ENCODE measurements around the gene BMPR1A.
A peak's percentile ranks its signal among the peaks of the same experiment; 100 is the strongest.

BMPR1A gene

GRCh38 chr10:86954681-86955500 is 198.5 kb downstream of the BMPR1A start:
- no peak overlapping the region for H3K27ac ChIP-seq
- no peak for TF ChIP-seq CTCF (conservative IDR thresholded peaks at IDR 0.05)

GRCh38 chr10:86955501-86956194 is 199.2 kb downstream of the BMPR1A start:
- no peak overlapping the region for H3K27ac ChIP-seq
- no peak for TF ChIP-seq CTCF (conservative IDR thresholded peaks at IDR 0.05)

- TF ChIP-seq CTCF (conservative IDR thresholded peaks at IDR 0.05), result no peak
Observed at GRCh38 chr10:86956195-86956847, 199.9 kb downstream of the BMPR1A start.

GRCh38 chr10:86956848-86957448 is 200.5 kb downstream of the BMPR1A start:
- TF ChIP-seq CTCF (conservative IDR thresholded peaks at IDR 0.05), result no peak
- no peak overlapping the region for H3K27ac ChIP-seq

More at GRCh38 chr10:86956195-86956847, 199.9 kb downstream of the BMPR1A start:
- H3K27ac ChIP-seq, result no peak overlapping the region

- TF ChIP-seq CTCF (conservative IDR thresholded peaks at IDR 0.05), result no peak
- peak within 1 kb of the TSS; percentile 25; the same call in 1 of the 2 replicates for H3K27ac ChIP-seq
Observed at GRCh38 chr10:86957471-86958115, 201.2 kb downstream of the BMPR1A start, which contains the start of gene MMRN2. Gene MMRN2, minus strand, starts transcription at chr10:86957615. Its CDS starts 74 bp downstream, at chr10:86957541.

- TF ChIP-seq CTCF (conservative IDR thresholded peaks at IDR 0.05), result no peak
- peak within 1 kb of the TSS; percentile 25; the same call in 1 of the 2 replicates for H3K27ac ChIP-seq
Observed at GRCh38 chr10:86958116-86958900, 201.9 kb downstream of the BMPR1A start, which contains the start of gene SNCG. Gene SNCG, plus strand, starts transcription at chr10:86958599. Its CDS starts 99 bp downstream, at chr10:86958698.

Measured in VCaP (cell line).